Muscle of arm (tissue), 12 donors: ENCODE measurements around the gene CACNA2D4. TPM values are rescaled to one million over a fixed set of nuclear protein-coding genes. Genes with fewer than 3 reads are reported as not detected.
A peak's percentile ranks its signal among the peaks of the same experiment; 100 is the strongest.
"Not testable (repeated sequence)": the region's sequence is repeated elsewhere in the genome, so short reads cannot be mapped to it uniquely, and the experiment has no call there.

Experiments
- DNase-seq: peaks from one replicate; pipeline ENCODE4 v3.0.0-alpha.2; 2013
- polyA plus RNA-seq, 12 donors: library from polyadenylated mRNA; unstranded; fragments of 120-200 nt; gene quantifications; one replicate each; pipeline ENCODE4 v1.2.1, GENCODE V29; 2013; ENCODE audit not compliant: insufficient read length in 12 of 12

Gene CACNA2D4
- polyA plus RNA-seq, 12 donors: 0.97 to 3.8 (median 2.5) TPM; not detected in 2

DNA sequence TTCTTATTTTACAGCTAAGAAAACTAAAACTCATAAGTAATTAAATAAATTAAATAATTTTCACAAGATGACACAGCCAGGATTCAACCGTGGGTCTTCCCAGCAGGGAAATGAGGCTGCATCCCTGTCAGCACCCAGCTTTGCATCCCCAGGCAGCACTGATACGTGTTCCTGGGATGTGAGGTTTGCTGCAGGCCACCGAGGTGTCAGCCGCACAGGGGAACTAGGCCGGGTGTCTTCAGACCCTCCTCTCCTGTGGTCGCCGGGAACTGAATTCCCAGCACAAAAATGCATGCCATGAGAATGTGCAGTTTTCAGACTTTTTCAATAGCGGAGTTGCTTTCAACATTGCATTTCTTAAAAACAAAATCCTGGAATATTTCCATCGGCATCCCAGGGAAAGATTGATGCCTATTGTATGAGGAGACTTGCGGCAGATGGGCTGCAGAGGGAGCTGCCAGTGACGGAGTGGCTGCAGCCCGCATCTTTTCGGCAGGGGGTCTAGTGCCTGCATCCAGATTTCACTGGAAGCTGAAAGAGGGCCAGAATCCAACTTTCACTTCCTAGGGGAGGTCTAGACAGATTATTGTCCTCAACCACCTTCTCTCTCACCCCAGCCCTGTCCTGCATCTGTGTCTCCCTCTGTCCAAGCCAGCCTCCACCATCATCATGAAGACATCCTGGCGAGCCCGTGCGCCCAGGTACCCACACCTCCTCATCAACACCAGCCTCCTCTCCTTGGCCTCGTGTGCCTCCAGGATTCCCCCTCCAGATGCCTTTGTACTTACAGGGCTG is 85.5 kb downstream of the CACNA2D4 start:
- no peak for DNase-seq

DNA sequence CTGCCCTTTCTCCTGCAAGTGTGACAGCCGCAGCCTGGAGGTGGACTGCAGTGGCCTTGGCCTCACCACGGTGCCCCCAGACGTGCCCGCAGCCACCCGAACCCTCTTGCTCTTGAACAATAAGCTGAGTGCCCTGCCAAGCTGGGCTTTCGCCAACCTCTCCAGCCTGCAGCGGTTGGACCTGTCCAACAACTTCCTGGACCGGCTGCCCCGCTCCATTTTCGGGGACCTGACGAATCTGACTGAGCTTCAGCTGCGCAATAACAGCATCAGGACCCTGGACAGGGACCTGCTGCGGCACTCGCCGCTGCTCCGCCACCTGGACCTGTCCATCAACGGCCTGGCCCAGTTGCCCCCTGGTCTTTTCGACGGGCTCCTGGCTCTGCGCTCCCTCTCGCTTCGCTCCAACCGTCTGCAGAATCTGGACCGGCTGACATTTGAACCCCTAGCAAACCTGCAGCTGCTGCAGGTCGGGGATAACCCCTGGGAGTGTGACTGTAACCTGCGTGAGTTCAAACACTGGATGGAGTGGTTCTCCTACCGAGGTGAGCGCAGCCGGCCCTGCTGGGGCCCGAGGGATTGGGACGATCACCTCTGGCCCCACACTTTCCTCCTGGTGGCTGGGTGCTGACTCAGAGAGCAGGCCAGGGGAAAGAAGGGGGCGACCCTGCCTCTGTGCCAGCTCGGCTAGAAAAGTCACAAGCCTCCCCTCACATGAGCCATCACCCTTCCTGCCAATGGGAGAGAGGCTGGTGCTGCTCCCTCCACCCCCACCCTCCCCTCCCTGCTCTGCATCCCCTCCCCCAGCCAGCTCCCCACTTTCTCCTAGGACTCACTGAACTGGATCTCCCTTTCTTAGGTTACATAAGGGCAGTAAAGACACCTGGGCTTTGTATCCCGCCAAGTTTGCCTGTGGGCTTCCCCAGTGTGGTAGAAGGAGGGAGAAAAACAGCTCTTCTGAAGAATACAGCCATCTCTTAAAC is 87.2 kb downstream of the CACNA2D4 start:
- peak; percentile 81 for DNase-seq

DNA sequence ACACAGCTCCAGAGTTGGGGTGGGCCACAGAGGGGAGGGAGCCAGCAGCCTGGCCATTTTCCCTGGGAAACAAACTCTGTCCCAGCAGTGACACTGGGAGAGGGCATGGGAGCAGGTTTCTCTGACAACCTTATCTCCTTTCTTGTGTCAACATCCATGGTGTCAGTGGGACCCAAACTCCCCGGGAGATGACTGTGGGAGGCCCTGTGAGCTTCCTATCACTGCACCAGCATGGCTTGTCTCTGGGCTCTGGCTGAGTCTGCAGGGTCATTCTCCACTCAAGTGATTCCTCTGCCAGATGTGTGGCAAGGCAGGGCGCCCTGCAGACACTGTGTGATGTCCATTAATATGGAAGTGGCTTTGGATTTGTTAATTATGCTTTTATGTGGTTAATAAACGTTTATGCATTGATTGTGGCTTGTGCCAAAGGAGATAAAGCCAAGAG is 88.0 kb downstream of the CACNA2D4 start:
- DNase-seq: no peak

DNA sequence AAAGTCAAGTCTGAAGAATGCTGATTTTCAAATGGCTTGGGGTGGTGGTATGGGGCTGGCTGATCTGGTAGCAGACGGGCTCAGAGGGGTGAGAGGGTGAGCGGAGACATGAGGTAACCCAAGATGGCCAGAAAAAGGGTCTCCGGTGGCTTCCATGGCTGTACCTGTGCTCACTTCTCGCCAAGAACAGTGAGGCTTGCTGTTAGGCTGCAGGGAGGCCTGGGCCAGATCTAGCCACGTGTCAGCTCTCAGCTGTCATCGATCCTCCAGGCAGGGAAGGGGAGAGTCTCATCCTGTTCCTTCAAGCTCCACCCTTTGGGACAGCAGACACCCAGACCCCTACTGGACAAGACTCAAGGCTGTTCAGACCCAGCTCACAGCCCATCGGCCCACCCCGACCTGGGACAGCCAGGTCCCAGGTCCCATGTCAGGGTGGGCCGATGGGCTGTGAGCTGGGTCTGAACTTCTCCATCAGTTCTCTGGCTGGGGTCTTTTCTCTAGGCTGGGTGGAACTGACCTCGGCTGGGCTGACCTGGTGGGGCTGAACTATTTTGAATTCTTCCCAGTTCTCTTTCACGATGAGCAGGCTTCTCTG is 89.0 kb downstream of the CACNA2D4 start:
- DNase-seq: no peak

DNA sequence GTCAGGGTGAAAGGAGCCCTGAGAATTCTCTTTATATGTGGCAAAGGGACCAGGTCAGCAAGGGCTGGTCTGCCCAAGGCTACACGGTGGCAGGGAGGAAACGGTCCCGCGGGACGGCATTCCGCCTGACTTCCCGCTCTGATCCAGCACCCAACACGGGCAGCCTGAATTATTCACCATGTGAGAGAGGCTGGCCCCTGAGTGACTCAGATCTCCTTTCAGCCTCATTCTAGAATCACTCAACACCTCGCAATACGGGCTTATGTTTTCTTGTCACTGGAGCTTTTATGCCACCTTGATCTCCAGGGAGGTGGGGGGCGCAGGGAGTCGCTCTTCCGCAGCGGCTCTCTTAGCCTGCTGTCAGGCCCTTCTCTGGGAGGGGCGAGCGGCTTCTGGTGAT is 89.6 kb downstream of the CACNA2D4 start:
- DNase-seq: no peak

DNA sequence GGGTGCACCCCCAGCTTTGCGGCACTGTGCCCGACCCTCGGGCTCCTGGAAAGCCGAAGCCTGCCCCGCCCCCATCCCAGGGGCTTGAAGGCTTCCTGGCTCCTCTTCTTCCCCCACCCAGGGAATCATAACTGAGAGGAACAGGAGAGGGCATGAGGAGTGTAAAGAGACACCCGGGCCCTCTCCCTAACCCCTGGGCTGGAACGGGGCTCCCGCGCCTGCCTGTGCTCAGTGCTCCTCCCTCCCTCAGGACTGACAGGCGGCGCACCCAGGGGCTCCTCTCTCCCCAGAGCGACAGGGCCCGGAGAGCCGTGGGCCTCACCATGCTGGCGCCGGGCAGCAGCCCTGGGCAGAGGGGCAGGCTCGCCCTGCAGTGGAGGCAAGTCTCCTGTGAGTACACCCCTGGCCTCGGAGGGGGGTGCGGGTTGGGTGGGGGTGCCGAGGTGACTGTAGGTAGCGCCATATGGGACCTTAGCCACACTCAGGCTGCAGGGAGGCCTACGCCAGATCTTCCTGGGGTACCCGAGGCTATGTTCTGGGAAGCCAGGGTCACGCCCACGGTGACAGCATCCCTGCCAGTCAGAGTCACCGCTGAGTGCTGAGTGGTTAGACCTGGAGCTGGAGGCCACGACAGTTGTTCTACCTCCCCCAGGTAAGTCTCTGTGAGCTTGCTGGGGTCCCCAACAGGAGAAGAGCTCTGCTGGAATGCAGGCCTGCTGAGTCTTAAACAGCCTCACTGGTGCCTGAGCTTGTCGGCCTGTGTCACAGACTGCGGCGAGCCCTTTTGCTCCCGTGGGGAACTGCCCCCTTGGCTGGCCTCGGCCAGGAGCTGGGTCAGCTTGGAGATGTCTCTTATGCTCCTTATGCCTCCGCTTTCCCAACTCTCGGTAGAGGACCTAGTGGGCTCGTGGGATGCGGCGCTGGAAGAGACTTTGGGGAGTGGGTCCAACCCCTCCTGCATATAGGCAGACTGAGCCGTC is 90.3 kb downstream of the CACNA2D4 start:
- no peak for DNase-seq

DNA sequence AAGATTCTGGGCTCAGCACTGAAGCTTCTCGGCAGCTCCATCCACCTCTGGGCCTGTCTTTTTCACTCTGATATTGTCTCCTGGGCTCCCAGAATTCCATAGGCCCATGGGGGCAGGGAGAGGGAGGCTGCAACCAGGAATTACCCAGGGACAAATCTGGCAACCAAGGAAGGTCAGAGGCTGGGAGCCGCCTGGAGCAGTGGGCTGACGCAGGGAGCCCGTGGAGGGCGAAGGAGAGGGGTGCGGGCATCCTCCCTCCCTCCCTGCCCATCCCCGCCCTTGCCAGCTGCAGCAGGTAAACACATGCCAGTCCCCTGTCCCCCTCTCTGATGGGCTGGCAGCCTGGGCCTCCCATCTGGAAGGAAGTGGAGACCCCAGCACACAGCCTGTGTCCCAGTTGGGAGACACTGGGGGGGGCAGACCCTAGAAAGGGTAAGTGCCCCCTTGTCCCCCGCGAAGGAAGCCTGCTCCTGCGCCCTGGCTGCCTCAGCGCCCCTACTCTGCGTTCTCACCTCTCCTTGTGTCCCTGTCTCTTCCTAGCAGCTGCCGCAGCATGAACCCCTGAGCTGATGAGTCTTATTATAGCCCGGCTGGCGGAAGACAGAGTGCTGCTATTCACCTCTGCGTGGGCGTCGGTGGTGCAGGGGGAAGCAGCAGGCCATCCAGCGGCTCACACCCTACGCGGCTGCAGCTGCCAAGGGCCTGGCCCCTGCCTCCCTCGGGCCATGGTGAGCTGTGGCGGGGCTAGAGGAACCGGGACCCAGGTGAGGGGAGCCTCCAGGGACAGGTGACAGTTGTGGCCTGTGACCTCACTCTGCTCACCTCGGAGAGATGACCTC is 91.4 kb downstream of the CACNA2D4 start:
- no peak for DNase-seq

DNA sequence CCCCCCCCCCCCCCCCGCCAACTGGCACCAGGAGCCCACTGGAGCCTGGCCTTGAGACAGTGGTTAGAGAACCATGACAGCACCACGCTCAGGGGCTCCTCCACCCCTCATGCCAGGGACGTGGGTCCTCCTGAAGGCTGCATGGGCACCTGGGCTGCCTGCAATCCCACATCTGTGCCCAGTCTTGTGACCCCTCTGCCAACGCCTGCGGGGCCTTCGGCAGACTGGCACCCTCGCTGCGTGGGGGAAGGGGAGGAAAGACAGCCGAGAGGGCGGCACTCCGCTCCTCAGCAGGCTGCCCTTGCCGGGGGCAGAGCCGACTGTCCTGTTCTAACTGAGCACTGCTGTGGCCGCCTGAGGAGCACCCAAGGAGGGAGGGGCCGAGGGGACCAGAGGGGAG is 92.1 kb downstream of the CACNA2D4 start:
- DNase-seq: no peak

DNA sequence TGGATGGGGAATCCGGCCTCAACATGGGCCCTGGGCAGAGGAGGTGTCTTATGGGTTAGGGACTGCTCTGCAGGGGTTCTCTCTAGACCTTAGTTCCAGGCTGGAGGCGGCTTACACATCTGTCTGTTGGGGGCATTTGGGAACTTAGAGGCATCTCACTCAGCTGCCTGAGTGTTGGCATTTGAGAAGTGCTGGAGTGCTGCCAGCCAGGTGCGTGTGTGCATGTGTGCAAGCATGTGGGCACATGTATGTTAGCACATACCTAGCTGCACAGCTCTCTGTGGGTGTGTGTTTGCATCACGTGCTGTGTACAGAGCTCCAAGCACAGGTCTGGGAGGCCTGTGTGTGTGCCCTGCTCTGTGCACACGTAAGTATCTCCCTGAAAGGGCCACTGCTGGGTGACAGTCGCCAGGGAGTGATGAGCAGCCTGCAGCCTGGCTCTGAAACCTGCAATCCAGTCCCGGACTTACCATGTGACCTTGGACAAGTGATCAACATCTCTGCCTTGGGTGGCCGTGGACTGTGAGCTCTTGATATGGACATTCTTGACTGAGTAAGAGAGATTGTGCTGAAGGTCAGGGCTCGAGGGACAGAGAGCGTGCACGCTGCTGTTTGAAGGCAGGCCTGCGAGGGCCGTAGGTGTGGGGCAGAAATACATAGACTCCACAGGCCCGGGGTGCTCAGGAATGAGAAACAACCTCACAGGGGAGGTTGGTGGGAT is 92.9 kb downstream of the CACNA2D4 start:
- no peak for DNase-seq

DNA sequence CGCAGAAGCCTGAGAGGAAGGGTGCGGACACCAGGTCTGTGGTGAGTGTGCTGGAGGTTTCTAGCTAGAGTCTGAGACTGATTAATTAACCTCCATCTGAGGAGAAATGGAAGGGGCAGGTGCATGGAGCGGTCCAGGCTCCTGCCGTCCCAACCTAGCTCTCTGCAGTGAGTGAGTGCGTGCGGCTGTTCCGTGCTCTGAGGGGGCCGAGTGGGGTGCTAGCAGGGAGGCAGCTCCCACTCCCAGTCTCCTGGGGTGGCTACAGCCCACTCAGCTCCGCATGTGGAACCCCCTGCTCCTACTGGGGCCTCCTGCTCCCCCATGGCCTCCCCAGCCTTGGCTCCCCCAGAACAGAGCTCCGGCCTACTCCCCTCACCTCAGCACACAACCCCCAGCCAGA is 95.2 kb downstream of the CACNA2D4 start:
- DNase-seq: no peak

DNA sequence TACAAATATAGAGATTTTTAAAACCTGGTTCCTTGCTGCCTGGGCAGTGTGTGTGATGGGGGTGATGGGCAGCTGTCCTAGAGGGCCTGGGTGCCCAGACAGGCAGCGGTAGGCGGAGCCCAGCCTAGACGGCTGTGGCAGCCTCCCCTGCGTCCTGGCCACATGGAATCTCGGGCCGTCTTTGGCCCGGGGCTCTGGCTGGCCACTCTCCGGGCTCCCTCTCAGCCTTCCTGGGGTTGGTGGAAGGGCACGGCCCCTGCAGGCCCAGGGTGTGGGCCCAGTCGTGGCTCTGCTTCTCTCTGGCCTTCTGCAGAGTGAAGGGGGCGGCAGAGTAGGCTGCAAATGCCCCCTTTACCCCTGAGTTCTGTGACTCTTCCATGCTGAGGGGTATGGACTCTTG is 95.8 kb downstream of the CACNA2D4 start:
- no peak for DNase-seq

DNA sequence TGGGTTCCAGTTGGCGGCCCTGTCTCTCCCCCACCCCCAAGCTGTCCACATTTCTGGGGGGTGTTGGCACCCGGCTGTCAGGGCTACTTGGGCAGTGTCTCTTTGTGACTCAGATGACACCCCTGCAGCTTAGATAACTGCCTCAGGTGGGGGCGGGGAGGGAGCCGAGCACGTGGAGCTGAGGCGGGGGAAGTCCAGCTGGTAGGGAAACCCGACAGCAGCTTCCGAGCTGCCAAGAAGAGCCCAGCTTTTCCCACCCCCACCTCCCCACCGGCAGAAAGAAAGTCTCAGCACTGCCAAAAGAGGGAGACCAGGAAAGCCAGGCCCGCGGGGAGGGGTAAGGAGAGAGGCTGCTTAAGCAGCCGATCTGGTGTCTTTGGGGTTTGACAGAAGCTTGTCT is 96.6 kb downstream of the CACNA2D4 start:
- DNase-seq: no peak

DNA sequence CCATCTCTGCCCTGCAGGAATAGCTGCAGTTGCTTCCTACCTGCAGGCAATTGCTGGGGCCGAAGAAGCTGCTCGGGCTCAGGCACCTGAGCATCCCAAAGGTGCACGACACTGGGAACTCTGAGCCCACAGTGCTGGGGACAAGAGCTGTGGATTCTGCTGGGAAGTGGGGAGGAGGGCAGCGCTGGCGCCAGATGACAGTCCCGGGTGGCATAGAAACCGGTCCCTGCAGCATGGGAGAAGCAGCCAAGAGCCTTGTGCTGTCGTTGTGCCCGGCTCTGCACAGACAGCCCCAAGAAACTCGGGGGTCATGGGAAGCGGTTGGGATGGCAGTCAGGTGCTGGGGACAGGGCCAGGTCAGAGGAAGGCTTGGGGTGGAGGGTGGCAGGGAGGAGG is 97.6 kb downstream of the CACNA2D4 start:
- DNase-seq: no peak

DNA sequence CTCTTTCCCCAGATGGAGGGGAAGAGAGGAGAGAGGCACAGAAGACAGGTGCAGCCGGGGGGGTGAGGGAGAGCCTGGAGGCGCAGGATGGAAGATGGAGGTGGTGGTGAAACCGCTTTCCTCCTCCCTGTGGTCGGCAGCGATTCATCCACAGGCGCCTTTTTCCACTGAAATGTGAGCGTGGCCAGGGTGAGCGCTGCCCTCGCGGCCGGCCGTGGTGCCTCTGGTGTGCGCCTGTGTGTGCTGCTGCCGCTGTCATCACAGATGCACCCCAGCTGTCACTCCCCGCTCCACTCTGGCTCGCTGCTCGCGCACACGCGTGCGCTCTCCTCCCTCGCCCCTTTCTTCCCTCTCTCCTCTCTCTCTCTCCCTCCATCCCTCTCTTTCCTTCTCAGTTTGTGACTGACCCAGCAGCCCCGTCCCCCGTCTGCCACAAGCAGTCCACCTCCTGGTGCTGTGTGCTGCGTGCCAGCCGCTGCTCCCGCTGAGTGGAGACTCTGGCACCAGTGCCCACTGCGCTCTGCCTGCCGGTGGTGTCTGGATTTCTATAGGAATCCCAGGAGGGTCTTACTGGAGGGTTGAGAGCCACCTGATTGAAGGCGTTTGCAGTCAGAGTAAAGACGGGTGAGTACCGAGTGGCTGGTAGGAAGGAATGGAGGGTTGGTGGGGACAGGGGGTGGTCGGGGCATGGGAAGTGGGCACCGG is 98.1 kb downstream of the CACNA2D4 start, which contains the start of gene LRTM2:
Gene LRTM2, plus strand, starts transcription at position 375 of the 705 bp plus-strand sequence. CDS start 7,584 bp downstream, outside the sequence.
- no peak for DNase-seq

DNA sequence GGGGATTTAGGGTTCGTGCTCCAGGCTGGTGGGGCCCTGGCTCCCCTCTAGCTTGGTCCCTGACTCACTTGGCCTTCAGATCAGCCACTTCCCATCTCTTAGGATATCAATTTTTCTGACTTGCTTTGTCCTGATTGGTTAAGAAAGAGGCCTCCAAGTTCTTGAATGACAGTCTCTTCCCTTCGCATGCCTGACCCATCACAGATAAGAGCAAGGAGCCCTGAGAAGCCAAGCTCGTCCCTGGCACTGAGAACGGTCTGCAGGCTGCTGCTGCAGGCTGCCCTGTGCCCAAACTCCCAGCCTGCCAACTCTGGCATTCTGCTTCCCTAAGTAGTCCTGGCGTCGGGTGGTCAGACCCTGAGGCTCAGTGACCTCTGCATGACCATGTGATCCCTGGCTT is 98.9 kb downstream of the CACNA2D4 start:
- no peak for DNase-seq

DNA sequence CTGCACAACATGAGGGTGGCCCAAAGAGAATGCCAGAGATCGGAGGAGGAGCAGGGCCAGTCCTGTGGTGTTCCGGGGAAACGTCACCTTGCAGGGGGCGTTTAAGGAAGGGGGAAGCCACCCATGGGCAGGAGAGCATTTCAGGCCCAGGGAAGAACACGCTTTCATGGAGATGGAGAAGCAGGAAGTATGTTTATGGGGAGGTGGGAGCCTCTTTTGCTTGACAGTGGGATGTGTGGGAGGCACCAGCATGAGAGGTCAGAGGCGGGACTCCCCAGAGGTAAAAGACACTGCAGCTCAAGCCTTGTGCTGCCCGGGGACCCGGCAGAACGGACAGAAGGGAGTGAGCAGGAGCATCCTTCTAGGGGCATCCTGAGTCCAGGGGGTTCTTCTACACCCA is 99.4 kb downstream of the CACNA2D4 start:
- DNase-seq: no peak

DNA sequence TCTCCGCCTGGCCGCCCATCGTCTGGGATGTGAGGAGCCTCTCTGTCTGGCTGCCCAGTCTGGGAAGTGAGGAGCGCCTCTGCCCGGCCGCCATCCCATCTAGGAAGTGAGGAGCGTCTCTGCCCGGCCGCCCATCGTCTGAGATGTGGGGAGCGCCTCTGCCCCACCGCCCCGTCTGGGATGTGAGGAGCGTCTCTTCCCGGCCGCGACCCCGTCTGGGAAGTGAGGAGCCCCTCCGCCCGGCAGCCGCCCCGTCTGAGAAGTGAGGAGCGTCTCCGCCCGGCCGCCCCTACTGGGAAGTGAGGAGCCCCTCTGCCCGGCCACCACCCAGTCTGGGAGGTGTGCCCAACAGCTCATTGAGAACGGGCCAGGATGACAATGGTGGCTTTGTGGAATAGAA is 100.5 kb downstream of the CACNA2D4 start:
- not testable (repeated sequence) for DNase-seq

DNA sequence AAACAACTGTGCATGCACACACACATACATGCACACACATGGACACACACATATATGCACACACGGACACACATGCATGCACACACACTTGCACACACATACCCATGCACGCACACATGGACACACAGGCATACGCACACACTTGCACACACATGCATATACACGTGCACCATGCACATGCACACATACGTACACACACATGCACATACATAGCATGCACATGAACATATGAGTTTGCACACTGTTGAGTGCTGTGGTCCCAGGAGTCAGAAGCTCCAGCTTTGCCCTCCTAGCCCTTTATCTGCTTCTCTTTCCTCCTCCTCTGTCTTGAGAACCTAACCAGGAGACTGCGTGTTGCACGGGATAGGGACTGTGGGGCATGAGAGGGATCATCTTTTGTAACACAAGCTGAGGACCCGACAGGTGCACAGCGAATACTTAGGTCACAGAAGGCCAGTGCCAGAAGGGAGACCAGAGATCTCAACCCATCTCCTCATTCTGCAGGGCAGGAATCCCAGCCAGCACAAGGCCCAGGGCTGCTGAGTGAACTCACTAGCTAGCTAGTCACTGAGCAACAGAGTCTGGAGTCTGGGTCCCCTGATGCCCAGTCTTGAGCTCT is 101.6 kb downstream of the CACNA2D4 start:
- no peak for DNase-seq
